Mucosa of descending colon (tissue), 3 donors: Measurements from ENCODE around the gene TMPRSS6. TPM values are rescaled to one million over a fixed set of nuclear protein-coding genes. Genes with fewer than 3 reads are reported as not detected.

Experiments used
- ATAC-seq: fragments of 200-7000 bp; cut with Tn5 transposase; one replicate; pipeline ENCODE4 v1.9.1; 2020; ENCODE audit warnings: mild to moderate bottlenecking, moderate library complexity
- DNase-seq, 3 donors: peaks; one replicate each; pipeline ENCODE4 v3.0.0-alpha.2; 2020
- H3K36me3 ChIP-seq: fragments of 200-600 bp; one replicate; pipeline ENCODE4 v1.8.0; 2021; ENCODE audit warnings: low read depth, mild to moderate bottlenecking
- H3K4me1 ChIP-seq: fragments of 200-600 bp; one replicate; pipeline ENCODE4 v1.8.0; 2021; ENCODE audit warnings: low read depth, mild to moderate bottlenecking
- H3K4me3 ChIP-seq: fragments of 200-600 bp; one replicate; pipeline ENCODE4 v1.8.0; 2021; ENCODE audit warnings: mild to moderate bottlenecking
- H3K9me3 ChIP-seq: fragments of 200-600 bp; one replicate; pipeline ENCODE4 v1.8.0; 2021; ENCODE audit warnings: mild to moderate bottlenecking
- intact Hi-C, 2 donors: fragments of 100-400 bp; cut with DNase I in 1 of 2; cut with micrococcal nuclease in 1 of 2; formaldehyde crosslinking; loops; one replicate each; pipeline versions ENCODE4 v1.11.0 to v1.11.1; 2022; cut with DNase I, micrococcal nuclease
- total RNA-seq, 3 donors: library from RNA; stranded (reverse); fragmentation: NEBNext Ultra II Directional in 2 of 3; extraction: Animal tissue kit (Norgen Biotek cat#: 25700) in 2 of 3; gene quantifications; one replicate each; pipeline versions ENCODE4 v1.2.1 to v1.2.4, GENCODE V29; 2021 to 2023
- TF ChIP-seq, protein P1 (sequence below): fragments of 200-600 bp; IDR thresholded peaks from one replicate; pipeline ENCODE4 v1.8.0; 2022; ENCODE audit warnings: antibody characterized with exemption, mild to moderate bottlenecking
- donor health status: DM: no; HTN: no; CAD: no; lungs with moderate emphysema.
- donor health status: DM: no; HTN: no; CAD: no.
- donor health status: DM: no; HTN: yes; CAD: no.

The TMPRSS6 gene
- total RNA-seq, 3 donors from 2014 or later, result 0.29 to 0.46 TPM; not detected in 1

DNA sequence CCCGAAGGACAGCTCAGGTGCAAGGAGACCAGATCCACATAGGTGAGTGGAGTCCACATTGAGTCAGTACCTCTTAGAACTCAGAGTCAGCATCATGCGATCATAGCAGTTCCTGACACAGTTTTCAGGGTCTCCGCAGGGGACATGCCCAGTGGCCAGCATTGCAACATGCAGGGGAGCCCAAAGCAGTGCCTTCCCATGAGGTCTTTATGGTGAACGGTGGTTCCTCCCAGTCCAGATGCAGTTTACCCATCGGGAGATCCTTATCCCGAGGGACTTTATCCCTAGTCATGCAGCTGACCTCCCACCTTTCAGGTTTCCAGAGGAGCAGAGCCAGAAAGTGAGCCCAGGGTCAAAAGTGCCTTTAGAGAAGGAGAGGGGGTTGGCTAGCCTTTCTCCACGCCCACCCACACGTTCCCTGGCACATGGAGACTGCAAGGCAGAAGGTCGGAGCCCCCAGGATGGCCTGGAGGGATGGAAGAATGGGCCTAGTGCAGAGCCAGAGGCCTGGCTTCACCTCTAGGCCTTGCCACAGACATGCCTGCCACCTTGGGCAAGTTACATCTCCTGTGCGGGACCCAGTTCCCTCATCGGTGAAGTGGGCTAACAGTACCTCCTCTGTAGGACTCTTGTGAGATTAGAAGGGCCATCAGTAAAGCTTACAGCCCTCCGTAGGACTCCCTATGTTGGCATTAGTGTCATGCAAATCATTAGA lies 51.6 kb downstream of the TMPRSS6 start:
- Histone ChIP-seq H3K4me3 (no peak overlapping the region), H3K9me3 (no peaks in the 10 kb centered on the region), H3K4me1 (peaks cover 13% of the 10 kb centered on the region), H3K36me3 (no peaks in the 10 kb centered on the region)
- intact Hi-C loops, result no loop called here
- TF ChIP-seq, protein P1, sequence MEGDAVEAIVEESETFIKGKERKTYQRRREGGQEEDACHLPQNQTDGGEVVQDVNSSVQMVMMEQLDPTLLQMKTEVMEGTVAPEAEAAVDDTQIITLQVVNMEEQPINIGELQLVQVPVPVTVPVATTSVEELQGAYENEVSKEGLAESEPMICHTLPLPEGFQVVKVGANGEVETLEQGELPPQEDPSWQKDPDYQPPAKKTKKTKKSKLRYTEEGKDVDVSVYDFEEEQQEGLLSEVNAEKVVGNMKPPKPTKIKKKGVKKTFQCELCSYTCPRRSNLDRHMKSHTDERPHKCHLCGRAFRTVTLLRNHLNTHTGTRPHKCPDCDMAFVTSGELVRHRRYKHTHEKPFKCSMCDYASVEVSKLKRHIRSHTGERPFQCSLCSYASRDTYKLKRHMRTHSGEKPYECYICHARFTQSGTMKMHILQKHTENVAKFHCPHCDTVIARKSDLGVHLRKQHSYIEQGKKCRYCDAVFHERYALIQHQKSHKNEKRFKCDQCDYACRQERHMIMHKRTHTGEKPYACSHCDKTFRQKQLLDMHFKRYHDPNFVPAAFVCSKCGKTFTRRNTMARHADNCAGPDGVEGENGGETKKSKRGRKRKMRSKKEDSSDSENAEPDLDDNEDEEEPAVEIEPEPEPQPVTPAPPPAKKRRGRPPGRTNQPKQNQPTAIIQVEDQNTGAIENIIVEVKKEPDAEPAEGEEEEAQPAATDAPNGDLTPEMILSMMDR, result no peak
- ATAC-seq (no peak), DNase-seq (no peak)

DNA sequence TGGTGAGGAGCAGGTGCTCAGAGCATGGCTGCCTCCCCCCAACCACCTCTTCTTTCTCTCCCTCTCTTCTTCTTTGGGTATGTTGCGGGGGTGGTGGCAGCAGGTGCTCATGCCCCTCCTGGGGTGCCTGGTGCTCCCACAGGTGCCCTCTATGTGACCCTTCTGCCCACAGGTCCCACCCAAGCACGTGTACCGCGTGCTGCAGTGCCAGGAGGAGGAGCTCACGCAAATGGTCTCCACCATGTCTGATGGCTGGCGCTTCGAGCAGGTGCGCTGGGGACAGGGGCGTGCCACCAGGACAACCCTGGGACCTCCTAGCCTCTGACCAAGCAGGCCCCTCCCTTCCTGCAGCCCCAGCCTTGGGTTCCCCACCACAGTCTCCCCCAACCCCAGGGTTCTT lies 52.3 kb downstream of the TMPRSS6 start:
- ATAC-seq, result no peak
- intact Hi-C loops, result no loop called here
- Histone ChIP-seq H3K9me3 (no peaks in the 10 kb centered on the region), H3K4me3 (no peak overlapping the region), H3K4me1 (peaks cover 17% of the 10 kb centered on the region), H3K36me3 (no peaks in the 10 kb centered on the region)
- TF ChIP-seq, protein P1, result no peak
- no peak for DNase-seq

DNA sequence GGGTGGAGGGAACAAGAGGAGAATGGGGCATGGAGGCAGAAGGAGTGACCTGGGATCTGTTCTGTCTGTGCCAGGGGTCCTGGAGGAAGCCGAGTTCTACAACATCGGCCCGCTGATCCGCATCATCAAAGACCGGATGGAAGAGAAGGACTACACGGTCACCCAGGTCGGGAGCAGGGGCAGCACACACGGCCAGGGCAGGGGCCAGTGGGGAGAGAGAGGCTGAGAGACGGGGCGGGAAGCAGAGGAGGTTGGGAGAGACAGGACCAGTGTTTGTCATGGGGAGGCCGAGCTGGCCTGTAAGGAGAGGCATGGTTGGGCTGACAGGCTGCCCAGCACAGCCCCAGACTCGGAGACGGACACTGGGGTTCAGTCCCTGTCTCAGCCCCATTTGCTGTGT lies 53.3 kb downstream of the TMPRSS6 start:
- TF ChIP-seq, protein P1, result no peak
- DNase-seq (no peak), ATAC-seq (no peak)
- H3K4me3 ChIP-seq, result no peak overlapping the region
- intact Hi-C loops, result no loop called here
- no peaks in the 10 kb centered on the region for H3K9me3 ChIP-seq
- H3K36me3 ChIP-seq, result no peaks in the 10 kb centered on the region
- H3K4me1 ChIP-seq, result peaks cover 22% of the 10 kb centered on the region

DNA sequence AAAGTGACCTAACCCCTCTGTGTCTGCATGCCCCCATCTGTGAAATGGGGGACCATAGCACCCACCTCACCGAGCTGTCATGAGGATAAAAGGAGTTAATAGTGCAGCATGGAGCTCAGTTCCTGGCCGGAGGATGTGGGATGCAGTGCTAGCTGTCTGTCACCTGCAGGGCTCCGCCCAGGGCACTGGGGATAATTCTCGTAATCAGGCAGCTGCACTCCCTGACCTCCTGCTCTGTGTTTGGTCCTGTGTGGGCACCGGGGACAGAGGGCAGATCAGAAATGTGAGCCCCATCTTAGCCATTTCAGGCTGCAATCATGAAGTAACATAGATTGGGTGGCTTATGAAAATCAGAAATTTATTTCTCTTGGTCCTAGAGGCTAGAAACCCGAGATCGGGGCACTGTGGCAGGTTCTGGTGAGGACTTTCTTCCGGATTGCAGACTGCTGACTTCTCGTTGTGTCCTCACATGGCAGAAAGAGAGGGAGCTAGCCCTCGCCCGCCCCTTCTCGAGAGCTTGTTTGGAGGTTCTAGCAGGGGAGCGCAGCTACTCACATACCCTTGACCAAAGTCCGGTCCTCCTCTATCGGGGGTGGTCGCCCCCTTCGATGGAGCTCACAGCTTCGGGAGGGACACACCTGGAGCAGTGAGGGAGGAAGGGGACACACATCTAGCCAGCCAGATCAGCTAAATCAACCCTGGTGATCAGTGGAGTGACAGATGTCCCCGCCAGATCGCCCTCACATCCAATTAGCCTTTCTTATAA lies 54.7 kb downstream of the TMPRSS6 start:
- Histone ChIP-seq H3K4me3 (no peak overlapping the region), H3K4me1 (peaks cover 29% of the 10 kb centered on the region), H3K9me3 (no peaks in the 10 kb centered on the region), H3K36me3 (no peaks in the 10 kb centered on the region)
- intact Hi-C loops, result no loop called here
- TF ChIP-seq, protein P1, result no peak
- peak; percentile 8 for ATAC-seq
- no peak for DNase-seq

DNA sequence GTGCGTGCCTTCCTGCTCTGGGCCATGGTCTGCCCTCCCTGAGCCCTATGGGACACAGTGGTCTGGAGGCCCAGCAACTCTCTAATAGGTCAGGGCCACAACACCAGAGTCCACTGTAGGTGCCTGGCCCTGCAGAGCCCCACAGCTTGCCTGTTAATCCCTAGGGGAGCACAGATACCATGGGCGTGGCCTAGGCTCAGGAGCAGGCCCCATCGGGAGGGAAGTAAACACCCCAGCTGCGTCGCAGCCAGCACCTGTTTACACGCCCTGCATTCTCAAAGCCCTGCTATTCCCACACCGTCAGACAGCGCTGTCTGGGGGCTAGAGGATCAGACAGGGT lies 55.5 kb downstream of the TMPRSS6 start:
- no peaks in the 10 kb centered on the region for H3K36me3 ChIP-seq
- DNase-seq, result peak in 1 of 3 donors; percentile 47
- intact Hi-C loops, result no loop called here
- peaks cover 29% of the 10 kb centered on the region for H3K4me1 ChIP-seq
- H3K4me3 ChIP-seq, result no peak overlapping the region
- TF ChIP-seq, protein P1, result no peak
- peak; percentile 33 for ATAC-seq
- H3K9me3 ChIP-seq, result no peaks in the 10 kb centered on the region
